H9 (cell line): ENCODE data around the gene IER5L. TPM values are rescaled to one million over a fixed set of nuclear protein-coding genes. Genes with fewer than 3 reads are reported as not detected.

Experiments
- DNase-seq: peaks from one replicate; pipeline ENCODE4 v3.0.0-alpha.2; 2017
- H2AFZ ChIP-seq: one replicate; pipeline ENCODE4 v1.6.1; 2013; ENCODE audit warnings: mild to moderate bottlenecking, low read length, control low read depth, moderate library complexity
- H2AK5ac ChIP-seq: 2 replicates; pipeline ENCODE4 v1.6.1; 2013; ENCODE audit warnings: low read length, control low read depth, mixed read lengths; ENCODE audit not compliant: insufficient read length
- H2BK120ac ChIP-seq: one replicate; pipeline ENCODE4 v1.6.1; 2013; ENCODE audit warnings: low read depth, mild to moderate bottlenecking, low read length, control low read depth, inconsistent platforms; ENCODE audit not compliant: poor library complexity, severe bottlenecking
- H2BK12ac ChIP-seq: 2 replicates; pipeline ENCODE4 v1.6.1; 2013; ENCODE audit warnings: low read length, control low read depth, mixed read lengths, low read depth; ENCODE audit not compliant: insufficient read length
- H2BK15ac ChIP-seq: 2 replicates; pipeline ENCODE4 v1.6.1; 2013; ENCODE audit warnings: low read depth, low read length, control low read depth
- H2BK20ac ChIP-seq: one replicate; pipeline ENCODE4 v1.6.1; 2013; ENCODE audit warnings: low read depth, mild to moderate bottlenecking, low read length, control low read depth, inconsistent platforms; ENCODE audit not compliant: poor library complexity, severe bottlenecking
- H2BK5ac ChIP-seq: 2 replicates; pipeline ENCODE4 v1.6.1; 2013; ENCODE audit warnings: low read length, control low read depth, mixed read lengths; ENCODE audit not compliant: insufficient read length
- H3K14ac ChIP-seq: 2 replicates; pipeline ENCODE4 v1.6.1; 2013; ENCODE audit warnings: low read length, control low read depth; ENCODE audit not compliant: insufficient read depth
- H3K18ac ChIP-seq: 2 replicates; pipeline ENCODE4 v1.6.1; 2013; ENCODE audit warnings: low read depth, mild to moderate bottlenecking, mixed read lengths, low read length, control low read depth; ENCODE audit not compliant: insufficient read length
- H3K23ac ChIP-seq: 2 replicates; pipeline ENCODE4 v1.6.1; 2013; ENCODE audit warnings: low read length, control low read depth, mixed read lengths, low read depth; ENCODE audit not compliant: insufficient read length
- H3K23me2 ChIP-seq: 2 replicates; pipeline ENCODE4 v1.6.1; 2013; ENCODE audit warnings: low read depth, mild to moderate bottlenecking, mixed read lengths, low read length, control low read depth; ENCODE audit not compliant: insufficient read length, poor library complexity, severe bottlenecking
- H3K27ac ChIP-seq: 2 replicates; pipeline ENCODE4 v1.5.1; 2013; ENCODE audit warnings: low read length, control low read depth, mixed read lengths, low read depth; ENCODE audit not compliant: insufficient read length
- H3K27me3 ChIP-seq: 2 replicates; pipeline ENCODE4 v1.6.1; 2013; ENCODE audit warnings: low read length, control low read depth, inconsistent platforms; ENCODE audit not compliant: insufficient read depth
- H3K4ac ChIP-seq: 2 replicates; pipeline ENCODE4 v1.6.1; 2013; ENCODE audit warnings: low read depth, mild to moderate bottlenecking, control low read depth, inconsistent platforms, low read length, moderate library complexity
- H3K4me1 ChIP-seq: 2 replicates; pipeline ENCODE4 v1.6.1; 2013; ENCODE audit warnings: low read length, control low read depth, inconsistent platforms; ENCODE audit not compliant: insufficient read depth
- H3K4me2 ChIP-seq: 2 replicates; pipeline ENCODE4 v1.6.1; 2013; ENCODE audit warnings: low read length, control low read depth, mixed read lengths; ENCODE audit not compliant: insufficient read length, insufficient read depth
- H3K56ac ChIP-seq: 2 replicates; pipeline ENCODE4 v1.6.1; 2013; ENCODE audit warnings: low read depth, mild to moderate bottlenecking, mixed read lengths, low read length, control low read depth; ENCODE audit not compliant: insufficient read length
- H3K79me1 ChIP-seq: 2 replicates; pipeline ENCODE4 v1.6.1; 2013; ENCODE audit warnings: low read depth, mild to moderate bottlenecking, moderate library complexity, low read length, control low read depth, inconsistent platforms; ENCODE audit not compliant: insufficient read depth, poor library complexity, severe bottlenecking
- H3K79me2 ChIP-seq: 2 replicates; pipeline ENCODE4 v1.6.1; 2013; ENCODE audit warnings: low read length, control low read depth, inconsistent platforms; ENCODE audit not compliant: insufficient read depth
- H3K9ac ChIP-seq: 2 replicates; pipeline ENCODE4 v1.6.1; 2013; ENCODE audit warnings: low read length, control low read depth, mixed read lengths; ENCODE audit not compliant: insufficient read length; ENCODE audit errors: extremely low read depth
- H3K9me3 ChIP-seq: one replicate; pipeline ENCODE4 v1.6.1; 2013; ENCODE audit warnings: low read depth, low read length, inconsistent platforms; ENCODE audit not compliant: control insufficient read depth
- H3T11ph ChIP-seq: one replicate; pipeline ENCODE4 v1.6.1; 2013; ENCODE audit warnings: mild to moderate bottlenecking, low read length, control low read depth, inconsistent platforms
- H4K20me1 ChIP-seq: one replicate; pipeline ENCODE4 v1.6.1; 2013; ENCODE audit not compliant: control insufficient read depth, insufficient read length, insufficient read depth
- H4K5ac ChIP-seq: 2 replicates; pipeline ENCODE4 v1.6.1; 2013; ENCODE audit warnings: low read depth, mild to moderate bottlenecking, mixed read lengths, low read length, control low read depth; ENCODE audit not compliant: insufficient read length
- H4K8ac ChIP-seq: replicated peaks from 2 replicates; pipeline ENCODE4 v1.6.1; 2013; ENCODE audit warnings: low read length, control low read depth, mixed read lengths, low read depth; ENCODE audit not compliant: insufficient read length
- H4K91ac ChIP-seq: 2 replicates; pipeline ENCODE4 v1.6.1; 2013; ENCODE audit warnings: low read depth, mild to moderate bottlenecking, moderate library complexity, mixed read lengths, low read length, control low read depth; ENCODE audit not compliant: insufficient read length
- H3K27ac Mint-ChIP-seq, 3 experiments: 2 replicates in 2 of 3; 3 replicates in 1 of 3; pipeline ENCODE4 v1.8.0; 2020 to 2021; ENCODE audit warnings: mixed read lengths in 3 of 3, mild to moderate bottlenecking in 1 of 3, moderate library complexity in 1 of 3
- H3K27me3 Mint-ChIP-seq: 2 replicates; pipeline ENCODE4 v1.8.0; 2021; ENCODE audit warnings: low read depth, mild to moderate bottlenecking, moderate library complexity, mixed read lengths
- H3K36me3 Mint-ChIP-seq, 3 experiments: 2 replicates in 2 of 3; 3 replicates in 1 of 3; pipeline ENCODE4 v1.8.0; 2020 to 2021; ENCODE audit warnings: low read depth in 3 of 3, mixed read lengths in 3 of 3; ENCODE audit not compliant: insufficient read depth in 1 of 3
- H3K4me1 Mint-ChIP-seq, 2 experiments: 2 replicates each; pipeline ENCODE4 v1.8.0; 2020; ENCODE audit warnings: mixed read lengths in 2 of 2
- H3K4me3 Mint-ChIP-seq, 2 experiments: 2 replicates in 1 of 2; 3 replicates in 1 of 2; pipeline ENCODE4 v1.8.0; 2020 to 2021; ENCODE audit warnings: mild to moderate bottlenecking in 2 of 2, mixed read lengths in 2 of 2, moderate library complexity in 1 of 2
- H3K9me3 Mint-ChIP-seq, 2 experiments: 2 replicates in 1 of 2; 3 replicates in 1 of 2; pipeline ENCODE4 v1.8.0; 2020; ENCODE audit warnings: mild to moderate bottlenecking in 2 of 2, mixed read lengths in 2 of 2, moderate library complexity in 1 of 2
- CTCF ChIP-seq: fragments of 200-600 bp; sonication (generic); conservative IDR thresholded peaks from 3 replicates; pipeline ENCODE4 v1.8.0; 2021; ENCODE audit warnings: antibody characterized with exemption, mild to moderate bottlenecking
- WGBS: extraction: QIAGEN DNeasy Blood & Tissue Kit; methylation state at CpG from one replicate; pipeline ENCODE4 v1.1.7; 2013; ENCODE audit warnings: missing lambda C conversion rate, low lambda C conversion rate, mixed read lengths; ENCODE audit not compliant: insufficient read length; ENCODE audit errors: extremely low coverage; 5-methylcytosine and 5-hydroxymethylcytosine counted together
- total RNA-seq: library from RNA; stranded (reverse); gene quantifications from 2 replicates; pipeline ENCODE4 v1.2.1, GENCODE V29; 2021

IER5L gene
- total RNA-seq, 1 experiment from 2014 or later: 1.0 TPM

DNA sequence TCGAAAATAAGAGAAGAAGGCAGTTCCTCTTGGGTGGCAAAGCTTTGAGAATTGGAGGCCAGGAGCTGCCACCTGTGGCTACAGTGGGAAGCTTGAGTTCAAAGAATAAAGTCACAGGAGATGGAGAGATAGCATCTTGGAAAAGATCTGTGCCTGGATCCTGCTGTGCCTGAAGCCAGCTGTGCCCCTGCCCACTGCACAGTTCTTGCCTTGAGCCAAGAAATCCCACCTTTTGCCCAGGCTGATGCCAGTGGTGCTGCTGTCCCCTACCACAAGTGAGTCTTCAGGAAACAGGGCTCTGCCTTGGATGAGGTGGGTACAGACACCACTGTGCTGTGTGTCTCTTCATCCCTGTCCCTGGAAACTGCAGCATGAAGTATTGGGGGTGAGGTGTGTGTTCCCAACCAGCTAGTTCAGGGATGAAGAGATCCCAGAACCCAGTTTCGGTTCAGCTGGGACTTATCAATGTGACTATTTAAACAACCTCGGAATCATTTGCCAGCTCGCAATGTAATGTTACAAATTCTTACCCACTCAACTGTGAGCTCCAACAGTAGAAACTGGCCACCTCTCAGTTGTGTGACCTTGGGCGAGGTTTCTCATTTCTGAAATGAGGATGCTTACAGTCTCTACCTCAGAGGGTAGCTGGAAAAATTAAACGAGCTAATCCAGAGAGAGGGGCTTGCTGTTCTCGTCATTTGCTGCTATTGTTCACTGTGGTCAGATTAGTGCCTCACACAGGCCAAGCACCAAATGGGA, 5.9 kb downstream of the IER5L start:
- peak overlapping the region in 1 of 2 experiments; percentile 51; a peak in 1 of 5 replicates for H3K4me3 Mint-ChIP-seq

More for the DNA sequence above, 5.9 kb downstream of the IER5L start:
- no peak overlapping the region for H2BK20ac ChIP-seq
- TF ChIP-seq CTCF: no peak
- Mint-ChIP-seq H3K27me3 (peaks cover 66% of the 10 kb centered on the region), H3K36me3 (no peaks in the 10 kb centered on the region; a peak in 1 of 7 replicates), H3K9me3 (no peaks in the 10 kb centered on the region), H3K27ac (no peak overlapping the region), H3K4me1 (peaks cover 17 to 25% of the 10 kb centered on the region in 2 experiments)
- no peaks in the 10 kb centered on the region for H3K9me3 ChIP-seq
- H3K27me3 ChIP-seq: peaks cover 24% of the 10 kb centered on the region
- H3K23me2 ChIP-seq: peaks cover 29% of the 10 kb centered on the region
- no peak overlapping the region for H2BK120ac ChIP-seq
- no peak overlapping the region for H4K8ac ChIP-seq
- no peak overlapping the region for H4K91ac ChIP-seq
- no peak overlapping the region for H3K4ac ChIP-seq
- no peak overlapping the region for H3K14ac ChIP-seq
- peaks cover 5% of the 10 kb centered on the region; the same call in 1 of the 2 replicates for H3K4me1 ChIP-seq
- H2BK12ac ChIP-seq: no peak overlapping the region
- no peak overlapping the region for H2BK5ac ChIP-seq
- WGBS: no CpG with 5 or more reads among the region's 7 CpGs
- H2BK15ac ChIP-seq: no peak overlapping the region
- no peak overlapping the region for H4K5ac ChIP-seq
- no peak overlapping the region for H3K23ac ChIP-seq
- H3K18ac ChIP-seq: no peak overlapping the region
- H3T11ph ChIP-seq: no peak overlapping the region
- DNase-seq: no peak
- no peak overlapping the region for H3K56ac ChIP-seq
- no peak overlapping the region for H2AFZ ChIP-seq
- no peaks in the 10 kb centered on the region for H3K79me1 ChIP-seq
- no peak overlapping the region for H2AK5ac ChIP-seq
- H3K4me2 ChIP-seq: no peak overlapping the region
- H3K9ac ChIP-seq: no peak overlapping the region
- no peak overlapping the region for H3K27ac ChIP-seq
- H3K79me2 ChIP-seq: no peaks in the 10 kb centered on the region
- H4K20me1 ChIP-seq: no peaks in the 10 kb centered on the region
